Left ventricle myocardium inferior (tissue), 1 donor: ENCODE results near the gene BTAF1. TPM values are rescaled to one million over a fixed set of nuclear protein-coding genes. Genes with fewer than 3 reads are reported as not detected.
A peak's percentile ranks its signal among the peaks of the same experiment; 100 is the strongest.

Experiments
- DNase-seq: peaks from one replicate; pipeline ENCODE4 v3.0.0-alpha.2; 2020
- H3K27ac ChIP-seq: fragments of 200-600 bp; replicated peaks from 2 replicates; pipeline ENCODE4 v1.8.0; 2021
- H3K27me3 ChIP-seq: fragments of 200-600 bp; 2 replicates; pipeline ENCODE4 v1.8.0; 2021; ENCODE audit warnings: low read depth
- H3K36me3 ChIP-seq: fragments of 200-600 bp; 2 replicates; pipeline ENCODE4 v1.8.0; 2021
- H3K4me1 ChIP-seq: fragments of 200-600 bp; 2 replicates; pipeline ENCODE4 v1.8.0; 2021
- H3K4me3 ChIP-seq: fragments of 200-600 bp; 2 replicates; pipeline ENCODE4 v1.8.0; 2021; ENCODE audit warnings: mild to moderate bottlenecking, moderate library complexity
- H3K9me3 ChIP-seq: fragments of 200-600 bp; replicated peaks from 2 replicates; pipeline ENCODE4 v1.8.0; 2021
- CTCF ChIP-seq: fragments of 200-600 bp; IDR thresholded peaks from 2 replicates; pipeline ENCODE4 v1.8.0; 2021; ENCODE audit warnings: antibody characterized with exemption, mild to moderate bottlenecking, borderline replicate concordance
- intact Hi-C: fragments of 100-400 bp; cut with micrococcal nuclease; formaldehyde crosslinking; loops from one replicate; pipeline ENCODE4 v1.11.0; 2022
- long read RNA-seq: library from polyadenylated mRNA; unstranded; transcript quantifications from one replicate; pipeline ENCODE4 v2.0.0, GENCODE V29; 2021
- total RNA-seq: library from RNA; stranded (reverse); fragmentation: NEBNext Ultra II Directional; extraction: Animal tissue kit (Norgen Biotek cat#: 25700); gene quantifications from one replicate; pipeline ENCODE4 v1.2.1, GENCODE V29; 2021
- donor health status: DM: no; HTN: yes; CAD: no; lungs with severe emphysema.

The BTAF1 gene
- 11.7 TPM for total RNA-seq
- long read RNA-seq, full-length matches to known transcripts = 1 of 5 reads
- long read RNA-seq, partial matches to known transcripts = 1 of 5 reads
- long read RNA-seq, other reads (novel, unspliced or antisense) = 3 of 5 reads

- Histone ChIP-seq H3K27me3 (peaks cover 5% of the 10 kb centered on the region), H3K4me3 (peak within 1 kb of the TSS; percentile 94), H3K4me1 (peaks cover 42% of the 10 kb centered on the region), H3K9me3 (peaks cover 14% of the 10 kb centered on the region), H3K36me3 (no peaks in the 10 kb centered on the region), H3K27ac (peak within 1 kb of the TSS; percentile 97)
- no peak for TF ChIP-seq CTCF
- intact Hi-C loops = no loop called here
- DNase-seq = peak; percentile 92
Measured at GRCh38 chr10:91923371-91924211, at the start of gene BTAF1. TSS of gene BTAF1 (plus strand) at chr10:91923770. CDS start at chr10:91924077, 307 bp downstream.

DNA sequence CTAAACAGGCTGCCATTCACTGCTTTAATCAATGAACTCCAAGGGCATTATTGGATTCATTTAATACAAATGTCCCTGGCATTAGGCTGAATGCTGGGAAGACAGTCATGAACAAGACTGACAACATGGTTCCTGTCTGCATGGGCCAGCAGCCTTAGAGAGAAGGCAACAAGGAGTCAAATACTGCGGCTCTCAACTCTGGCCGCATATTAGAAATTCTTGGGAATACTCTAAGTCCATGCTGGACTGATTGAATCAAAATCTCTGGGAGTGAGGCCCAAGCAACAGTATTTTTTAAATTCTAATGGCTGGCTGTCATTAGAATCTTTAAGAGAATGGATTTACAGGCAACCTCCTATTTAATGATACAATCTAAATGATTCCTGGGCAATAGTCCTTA, 48.4 kb upstream of the BTAF1 start:
- H3K27ac ChIP-seq = no peak overlapping the region
- no peak for TF ChIP-seq CTCF
- H3K4me1 ChIP-seq = no peaks in the 10 kb centered on the region
- no peaks in the 10 kb centered on the region for H3K36me3 ChIP-seq
- no peak overlapping the region for H3K4me3 ChIP-seq
- no peaks in the 10 kb centered on the region for H3K9me3 ChIP-seq
- H3K27me3 ChIP-seq = no peaks in the 10 kb centered on the region
- intact Hi-C loops = no loop called here
- no peak for DNase-seq

- no peaks in the 10 kb centered on the region for H3K27me3 ChIP-seq
- H3K9me3 ChIP-seq = no peaks in the 10 kb centered on the region
- no peaks in the 10 kb centered on the region for H3K36me3 ChIP-seq
- no peak overlapping the region for H3K27ac ChIP-seq
- DNase-seq = no peak
- no peak for TF ChIP-seq CTCF
- intact Hi-C loops = no loop called here
- H3K4me1 ChIP-seq = no peaks in the 10 kb centered on the region
- H3K4me3 ChIP-seq = no peak overlapping the region
Measured at GRCh38 chr10:91875779-91876178, 47.8 kb upstream of the BTAF1 start.

- Histone ChIP-seq H3K27me3 (no peaks in the 10 kb centered on the region), H3K36me3 (no peaks in the 10 kb centered on the region), H3K4me3 (no peak overlapping the region), H3K27ac (no peak overlapping the region), H3K4me1 (peaks cover 14% of the 10 kb centered on the region), H3K9me3 (peaks cover 4% of the 10 kb centered on the region)
- no peak for DNase-seq
- TF ChIP-seq CTCF = no peak
- intact Hi-C loops = no loop called here
Measured at GRCh38 chr10:91879515-91880170, 43.9 kb upstream of the BTAF1 start.

DNA sequence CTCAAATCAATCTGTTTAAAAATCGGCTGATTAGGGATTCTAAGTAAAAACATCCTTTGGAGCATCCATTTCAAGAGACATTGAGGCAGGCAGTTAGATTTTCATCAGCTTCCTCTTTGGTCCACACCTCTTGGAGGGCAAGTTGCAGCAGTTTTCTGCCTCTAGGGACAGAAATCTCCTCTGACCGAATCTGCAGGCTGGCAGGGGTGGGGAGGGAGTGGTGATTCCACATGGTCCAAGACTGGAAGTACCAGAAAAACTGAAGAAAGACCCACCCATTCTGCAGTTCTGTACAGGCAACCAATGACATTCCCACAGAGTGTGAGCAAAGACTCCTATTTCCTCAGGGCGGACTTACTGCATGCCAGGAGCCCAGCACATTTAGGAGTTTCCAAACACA, 43.3 kb upstream of the BTAF1 start:
- TF ChIP-seq CTCF = no peak
- peaks cover 20% of the 10 kb centered on the region for H3K4me1 ChIP-seq
- H3K4me3 ChIP-seq = no peak overlapping the region
- intact Hi-C loops = no loop called here
- no peak overlapping the region for H3K27ac ChIP-seq
- H3K36me3 ChIP-seq = no peaks in the 10 kb centered on the region
- H3K9me3 ChIP-seq = peaks cover 4% of the 10 kb centered on the region
- DNase-seq = no peak
- no peaks in the 10 kb centered on the region for H3K27me3 ChIP-seq
